HG03196 (cell line): ENCODE data around the gene EDN2.
A peak's percentile ranks its signal among the peaks of the same experiment; 100 is the strongest.

ENCODE experiments used
- ATAC-seq: cut with Tn5 transposase; IDR thresholded peaks from one replicate; pipeline ENCODE4 v1.9.1; 2021; ENCODE audit not compliant: unreplicated experiment

Gene EDN2

GRCh38 chr1:41518471-41518870 lies 34.0 kb upstream of the EDN2 start:
- ATAC-seq = no peak

- no peak for ATAC-seq
These were observed 32.6 kb upstream of the EDN2 start for GRCh38 chr1:41517062-41517438.

- ATAC-seq = peak; percentile 55
These were observed 31.9 kb upstream of the EDN2 start for GRCh38 chr1:41516168-41517061.

GRCh38 chr1:41515778-41516167 lies 31.3 kb upstream of the EDN2 start:
- ATAC-seq = no peak

GRCh38 chr1:41515131-41515678 lies 30.7 kb upstream of the EDN2 start:
- ATAC-seq = no peak

- no peak for ATAC-seq
These were observed 29.9 kb upstream of the EDN2 start for GRCh38 chr1:41514381-41514780.

- ATAC-seq = no peak
These were observed 28.9 kb upstream of the EDN2 start for GRCh38 chr1:41513383-41513735.

- ATAC-seq = no peak
These were observed 28.4 kb upstream of the EDN2 start for GRCh38 chr1:41512701-41513382.

GRCh38 chr1:41511239-41511540 lies 26.7 kb upstream of the EDN2 start:
- ATAC-seq = no peak

GRCh38 chr1:41510531-41511238 lies 26.2 kb upstream of the EDN2 start:
- no peak for ATAC-seq

- no peak for ATAC-seq
These were observed 24.8 kb upstream of the EDN2 start for GRCh38 chr1:41509270-41509671.

GRCh38 chr1:41508290-41508689 lies 23.8 kb upstream of the EDN2 start:
- no peak for ATAC-seq

- no peak for ATAC-seq
These were observed 23.4 kb upstream of the EDN2 start for GRCh38 chr1:41507836-41508235.

- no peak for ATAC-seq
These were observed 22.7 kb upstream of the EDN2 start for GRCh38 chr1:41507110-41507720.

GRCh38 chr1:41504114-41505035 lies 19.9 kb upstream of the EDN2 start:
- ATAC-seq = no peak

GRCh38 chr1:41503538-41504113 lies 19.1 kb upstream of the EDN2 start:
- ATAC-seq = no peak

- ATAC-seq = no peak
These were observed 18.4 kb upstream of the EDN2 start for GRCh38 chr1:41502912-41503311.

GRCh38 chr1:41501581-41501980 lies 17.1 kb upstream of the EDN2 start:
- no peak for ATAC-seq

GRCh38 chr1:41500781-41501518 lies 16.5 kb upstream of the EDN2 start:
- no peak for ATAC-seq
